GM12878 (cell line): ENCODE results near the gene SLC3A2. TPM values are rescaled to one million over a fixed set of nuclear protein-coding genes. Genes with fewer than 3 reads are reported as not detected.
"Not testable (repeated sequence)": the region's sequence is repeated elsewhere in the genome, so short reads cannot be mapped to it uniquely, and the experiment has no call there.

Source experiments
- ATAC-seq: fragments of 200-7000 bp; cut with Tn5 transposase; 3 replicates; pipeline ENCODE4 v1.9.1; 2020; ENCODE audit warnings: mild to moderate bottlenecking, moderate library complexity
- BruUV-seq: library from RNA; stranded (reverse); fragments of 400-500 nt; replicated peaks from 2 replicates; lab custom pipeline; 2021; lab: Mats Ljungman, UMichigan
- CTCF ChIA-PET: fragments of 300-600 bp; sonication (Branson Sonifier 250); formaldehyde crosslinking; extraction: SDS; loops from one replicate; lab custom pipeline; 2021; ENCODE audit warnings: inconsistent platforms; lab: Yijun Ruan, JAX
- POLR2A ChIA-PET: fragments of 350-600 bp; formaldehyde crosslinking; extraction: SDS; loops from one replicate; lab custom pipeline; 2021; ENCODE audit warnings: inconsistent platforms; lab: Charles Lee
- RAD21 ChIA-PET: fragments of 300-600 bp; sonication (Branson Sonifier 250); formaldehyde crosslinking; loops from one replicate; lab custom pipeline; 2023; ENCODE audit warnings: antibody characterized with exemption; ENCODE audit not compliant: unreplicated experiment; lab: Charles Lee
- SMC1A ChIA-PET: fragments of 300-600 bp; sonication (Branson Sonifier 250); formaldehyde crosslinking; loops from one replicate; lab custom pipeline; 2023; ENCODE audit not compliant: unreplicated experiment, uncharacterized antibody; lab: Charles Lee
- DNase-seq: peaks from one replicate; pipeline ENCODE4 v3.0.0-alpha.2; 2011; ENCODE audit warnings: low read depth, low spot score
- FAIRE-seq: peaks from 3 replicates; lab custom pipeline; 2011; peaks lifted over from hg19 to GRCh38; lab: Jason Lieb, UNC
- H2AFZ ChIP-seq: 2 replicates; pipeline ENCODE4 v1.6.0; 2011; ENCODE audit warnings: low read depth, low read length, control low read depth; ENCODE audit not compliant: control insufficient read depth
- H3K27ac ChIP-seq: 2 replicates; pipeline ENCODE4 v1.5.1; 2011; ENCODE audit warnings: control low read depth; ENCODE audit not compliant: control insufficient read depth, insufficient read depth
- H3K27me3 ChIP-seq, 2 experiments: replicated peaks in 1 of 2; 2 replicates each; pipeline versions ENCODE4 v1.6.0 to v1.6.1; 2011; ENCODE audit warnings: low read length in 1 of 2; ENCODE audit not compliant: control insufficient read depth in 2 of 2, insufficient read depth in 2 of 2
- H3K36me3 ChIP-seq, 2 experiments: 2 replicates each; pipeline ENCODE4 v1.5.1; 2011; ENCODE audit warnings: low read length in 1 of 2; ENCODE audit not compliant: control insufficient read depth in 2 of 2, insufficient read depth in 2 of 2
- H3K4me1 ChIP-seq: 2 replicates; pipeline ENCODE4 v1.6.1; 2011; ENCODE audit warnings: mild to moderate bottlenecking, low read length, moderate library complexity, mixed read lengths; ENCODE audit not compliant: control insufficient read depth, insufficient read depth
- H3K4me2 ChIP-seq: 2 replicates; pipeline ENCODE4 v1.6.0; 2011; ENCODE audit warnings: control low read depth; ENCODE audit not compliant: control insufficient read depth, insufficient read depth
- H3K4me3 ChIP-seq: fragments of 200-600 bp; sonication (generic); 2 replicates; pipeline ENCODE4 v1.5.1; 2016
- H3K79me2 ChIP-seq: 2 replicates; pipeline ENCODE4 v1.6.0; 2011; ENCODE audit warnings: low read length; ENCODE audit not compliant: control insufficient read depth, insufficient read depth
- H3K9ac ChIP-seq: 2 replicates; pipeline ENCODE4 v1.8.0; 2011; ENCODE audit warnings: low read length, control low read depth, mixed read lengths; ENCODE audit not compliant: control insufficient read depth, insufficient read depth
- H3K9me3 ChIP-seq: replicated peaks from 3 replicates; pipeline ENCODE4 v1.5.1; 2011; ENCODE audit warnings: mild to moderate bottlenecking, low read length; ENCODE audit not compliant: control insufficient read depth, insufficient read depth
- H4K20me1 ChIP-seq: 2 replicates; pipeline ENCODE4 v1.6.0; 2011; ENCODE audit not compliant: control insufficient read depth, insufficient read depth
- WGBS: methylation state at CpG from one replicate; pipeline ENCODE4 v1.1.6; 2016; ENCODE audit warnings: low lambda C conversion rate; ENCODE audit not compliant: insufficient replicate concordance, insufficient coverage; ENCODE audit errors: missing lambda C conversion rate; 5-methylcytosine and 5-hydroxymethylcytosine counted together
- in situ Hi-C: fragments of 300-500 bp; cut with MboI; formaldehyde crosslinking; loops from 9 replicates; pipeline ENCODE4 v1.14.3; 2018; ENCODE audit warnings: mixed read lengths
- intact Hi-C: fragments of 100-400 bp; cut with micrococcal nuclease; formaldehyde crosslinking; loops from one replicate; pipeline ENCODE4 v1.14.2; 2022; ENCODE audit not compliant: unreplicated experiment
- polyA plus RNA-seq, 11 experiments: library from polyadenylated mRNA; depleted of rRNA in 4 of 11; unstranded in 6 of 11; stranded (reverse) in 5 of 11; fragments of >200 nt; fragmentation: Nextera tagmentation in 4 of 11; fragmentation: Illumina TruSeq in 1 of 11; extraction: Ambion mirVana in 4 of 11; extraction: Trizol in 1 of 11; gene quantifications; 1 replicate in 1 of 11; 2 replicates in 10 of 11; pipeline versions ENCODE4 v1.2.1 to v1.2.3, GENCODE V29; 2011 to 2016; ENCODE audit warnings: inconsistent platforms in 2 of 11, missing spikeins in 2 of 11, low read depth in 1 of 11
- small RNA-seq: library from RNA; depleted of rRNA; stranded (forward); fragments of <200 nt; gene quantifications from one replicate; pipeline ENCODE3, GENCODE V24; 2014
- total RNA-seq, 4 experiments: library from RNA; depleted of rRNA in 3 of 4; stranded (reverse); fragments of >200 nt in 3 of 4; fragmentation: Illumina TruSeq in 1 of 4; extraction: Trizol in 1 of 4; gene quantifications; 2 replicates each; pipeline versions ENCODE4 v1.2.1 to v1.2.3, GENCODE V29; 2013 to 2021

The SLC3A2 gene
- total and polyA plus RNA-seq, 10 of the 15 experiments (the other 5 are each of a cell fraction or from before 2014, with no cell fraction given) = 6.9 to 158 (median 106) TPM

DNA sequence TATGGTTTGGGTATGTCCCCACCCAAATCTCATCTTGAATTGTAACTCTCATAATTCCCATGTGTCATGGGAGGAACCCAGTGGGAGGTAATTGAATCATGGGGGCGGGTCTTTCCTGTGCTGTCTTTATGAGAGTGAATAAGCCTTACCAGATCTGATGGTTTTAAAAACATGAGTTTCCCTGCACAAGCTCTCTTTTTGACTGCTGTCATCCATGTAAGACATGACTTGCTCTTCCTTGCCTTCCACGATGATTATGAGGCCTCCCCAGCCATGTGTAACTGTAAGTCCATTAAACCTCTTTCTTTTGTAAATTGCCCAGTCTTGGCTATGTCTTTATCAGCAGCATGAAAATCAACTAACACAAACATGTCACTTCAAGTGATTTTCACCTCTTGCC lies 56.8 kb downstream of the SLC3A2 start:
- RAD21 ChIA-PET, BruUV-seq, H3K4me2 ChIP-seq, H3K27me3 ChIP-seq, H2AFZ ChIP-seq, H4K20me1 ChIP-seq, FAIRE-seq, DNase-seq, H3K27ac ChIP-seq, ATAC-seq, SMC1A ChIA-PET, H3K4me1 ChIP-seq, H3K9me3 ChIP-seq, POLR2A ChIA-PET, H3K9ac ChIP-seq, in situ Hi-C loops, intact Hi-C loops, H3K36me3 ChIP-seq, H3K79me2 ChIP-seq, H3K4me3 ChIP-seq: not testable (repeated sequence)
- CTCF ChIA-PET = interaction anchor here (2.4 kb wide), 1 partner anchor 32 kb away, joined by 9 read pairs; no protein-coding TSS in a partner anchor
- 13% methylated on average over 2 of the region's 2 CpGs for WGBS

Small RNA genes within 50 kb of the gene (small RNA-seq; reads per million reads assigned to genes)
- not detected for gene RF00099
- not detected for gene RN7SL259P
- gene SNORD22 = not detected
- not detected for gene SNORD26
- gene SNORD27 = not detected
- not detected for gene SNORD28
- gene SNORD30 = 7,315 reads per million, percentile 100 among the genes with 10 or more reads in this experiment

Other genes with a start within 250 kb of the SLC3A2 start
Only the 7 nearest of the 24 such genes appear.
- gene TMEM179B, start 93.5 kb upstream of the SLC3A2 start, total RNA-seq (2014; rRNA removed) = 49.1 and 49.8 TPM in 2 replicates
- gene TMEM179B, start 93.5 kb upstream of the SLC3A2 start, total RNA-seq (2014; rRNA removed; fragmentation: Illumina TruSeq; extraction: Trizol) = 25.5 and 25.6 TPM in 2 replicates
- gene TMEM179B, start 93.5 kb upstream of the SLC3A2 start, total RNA-seq (2021) = 25.1 and 26.0 TPM in 2 replicates
- gene TMEM179B, start 93.5 kb upstream of the SLC3A2 start, polyA plus RNA-seq (2011; rRNA removed) = 12.4 and 21.7 TPM in 2 replicates
- 34.9 and 36.3 TPM in 2 replicates for gene TMEM179B, start 93.5 kb upstream of the SLC3A2 start, polyA plus RNA-seq (2014; fragmentation: Illumina TruSeq; extraction: Trizol)
- 10 to 100 TPM; 57.8 to 62.8 TPM for gene TMEM179B, start 93.5 kb upstream of the SLC3A2 start, polyA plus RNA-seq (2014; fragmentation: Nextera tagmentation; extraction: Ambion mirVana)
- gene TMEM179B, start 93.5 kb upstream of the SLC3A2 start, polyA plus RNA-seq (2014; rRNA removed) = 32.8 and 46.8 TPM in 2 replicates
- gene TMEM179B, start 93.5 kb upstream of the SLC3A2 start, polyA plus RNA-seq (2016; fragmentation: Nextera tagmentation; extraction: Ambion mirVana) = 10 to 100 TPM; 65.3 to 82.4 TPM
- 21.4 and 25.0 TPM in 2 replicates for gene TMEM223, start 88.9 kb upstream of the SLC3A2 start, total RNA-seq (2014; rRNA removed)
- gene TMEM223, start 88.9 kb upstream of the SLC3A2 start, total RNA-seq (2014; rRNA removed; fragmentation: Illumina TruSeq; extraction: Trizol) = 11.7 and 12.3 TPM in 2 replicates
- 15.3 and 16.4 TPM in 2 replicates for gene TMEM223, start 88.9 kb upstream of the SLC3A2 start, total RNA-seq (2021)
- gene TMEM223, start 88.9 kb upstream of the SLC3A2 start, polyA plus RNA-seq (2011; rRNA removed) = 7.2 and 9.9 TPM in 2 replicates
- gene TMEM223, start 88.9 kb upstream of the SLC3A2 start, polyA plus RNA-seq (2014; fragmentation: Illumina TruSeq; extraction: Trizol) = 9.5 and 11.1 TPM in 2 replicates
- gene TMEM223, start 88.9 kb upstream of the SLC3A2 start, polyA plus RNA-seq (2014; fragmentation: Nextera tagmentation; extraction: Ambion mirVana) = 10 to 100 TPM in 1 of 2 experiments, 1 to 10 TPM in 1; 5.3 to 10.5 TPM
- 24.7 and 27.0 TPM in 2 replicates for gene TMEM223, start 88.9 kb upstream of the SLC3A2 start, polyA plus RNA-seq (2014; rRNA removed)
- gene TMEM223, start 88.9 kb upstream of the SLC3A2 start, polyA plus RNA-seq (2016; fragmentation: Nextera tagmentation; extraction: Ambion mirVana) = 10 to 100 TPM; 32.7 to 33.2 TPM
- 30.6 and 31.8 TPM in 2 replicates for gene NXF1, start 75.5 kb upstream of the SLC3A2 start, total RNA-seq (2014; rRNA removed)
- gene NXF1, start 75.5 kb upstream of the SLC3A2 start, total RNA-seq (2014; rRNA removed; fragmentation: Illumina TruSeq; extraction: Trizol) = 22.4 and 28.0 TPM in 2 replicates
- gene NXF1, start 75.5 kb upstream of the SLC3A2 start, total RNA-seq (2021) = 51.8 and 56.2 TPM in 2 replicates
- gene NXF1, start 75.5 kb upstream of the SLC3A2 start, polyA plus RNA-seq (2011; rRNA removed) = 8.9 and 20.7 TPM in 2 replicates
- 74.9 and 84.9 TPM in 2 replicates for gene NXF1, start 75.5 kb upstream of the SLC3A2 start, polyA plus RNA-seq (2014; fragmentation: Illumina TruSeq; extraction: Trizol)
- gene NXF1, start 75.5 kb upstream of the SLC3A2 start, polyA plus RNA-seq (2014; fragmentation: Nextera tagmentation; extraction: Ambion mirVana) = 10 to 100 TPM; 23.4 to 37.5 TPM
- gene NXF1, start 75.5 kb upstream of the SLC3A2 start, polyA plus RNA-seq (2014; rRNA removed) = 43.7 and 64.1 TPM in 2 replicates
- gene NXF1, start 75.5 kb upstream of the SLC3A2 start, polyA plus RNA-seq (2016; fragmentation: Nextera tagmentation; extraction: Ambion mirVana) = 10 to 100 TPM; 71.7 to 75.5 TPM
- gene STX5, start 48.8 kb upstream of the SLC3A2 start, total RNA-seq (2014; rRNA removed) = 32.3 and 35.4 TPM in 2 replicates
- 23.5 and 24.8 TPM in 2 replicates for gene STX5, start 48.8 kb upstream of the SLC3A2 start, total RNA-seq (2014; rRNA removed; fragmentation: Illumina TruSeq; extraction: Trizol)
- gene STX5, start 48.8 kb upstream of the SLC3A2 start, total RNA-seq (2021) = 28.6 and 33.5 TPM in 2 replicates
- gene STX5, start 48.8 kb upstream of the SLC3A2 start, polyA plus RNA-seq (2011; rRNA removed) = 22.1 and 30.0 TPM in 2 replicates
- gene STX5, start 48.8 kb upstream of the SLC3A2 start, polyA plus RNA-seq (2014; fragmentation: Illumina TruSeq; extraction: Trizol) = 25.0 and 30.7 TPM in 2 replicates
- gene STX5, start 48.8 kb upstream of the SLC3A2 start, polyA plus RNA-seq (2014; fragmentation: Nextera tagmentation; extraction: Ambion mirVana) = 1 to 10 TPM; 3.8 to 4.5 TPM
- 31.1 and 32.8 TPM in 2 replicates for gene STX5, start 48.8 kb upstream of the SLC3A2 start, polyA plus RNA-seq (2014; rRNA removed)
- gene STX5, start 48.8 kb upstream of the SLC3A2 start, polyA plus RNA-seq (2016; fragmentation: Nextera tagmentation; extraction: Ambion mirVana) = 10 to 100 TPM; 21.6 to 21.9 TPM
- gene TEX54, start 48.1 kb upstream of the SLC3A2 start, total RNA-seq (2014; rRNA removed) = 0.68 TPM in 1 of 2 replicates, not detected in the other
- gene TEX54, start 48.1 kb upstream of the SLC3A2 start, total RNA-seq (2014; rRNA removed; fragmentation: Illumina TruSeq; extraction: Trizol) = not detected in 2 replicates
- not detected in 2 replicates for gene TEX54, start 48.1 kb upstream of the SLC3A2 start, total RNA-seq (2021)
- not detected in 2 replicates for gene TEX54, start 48.1 kb upstream of the SLC3A2 start, polyA plus RNA-seq (2011; rRNA removed)
- not detected in 2 replicates for gene TEX54, start 48.1 kb upstream of the SLC3A2 start, polyA plus RNA-seq (2014; fragmentation: Illumina TruSeq; extraction: Trizol)
- gene TEX54, start 48.1 kb upstream of the SLC3A2 start, polyA plus RNA-seq (2014; fragmentation: Nextera tagmentation; extraction: Ambion mirVana) = not detected
- gene TEX54, start 48.1 kb upstream of the SLC3A2 start, polyA plus RNA-seq (2014; rRNA removed) = not detected in 2 replicates
- under 1 TPM; 0.38 to 0.51 TPM for gene TEX54, start 48.1 kb upstream of the SLC3A2 start, polyA plus RNA-seq (2016; fragmentation: Nextera tagmentation; extraction: Ambion mirVana)
- 101 and 103 TPM in 2 replicates for gene WDR74, start 41.3 kb upstream of the SLC3A2 start, total RNA-seq (2014; rRNA removed)
- 54.4 and 58.0 TPM in 2 replicates for gene WDR74, start 41.3 kb upstream of the SLC3A2 start, total RNA-seq (2014; rRNA removed; fragmentation: Illumina TruSeq; extraction: Trizol)
- gene WDR74, start 41.3 kb upstream of the SLC3A2 start, total RNA-seq (2021) = 63.8 and 72.3 TPM in 2 replicates
- 36.2 and 54.3 TPM in 2 replicates for gene WDR74, start 41.3 kb upstream of the SLC3A2 start, polyA plus RNA-seq (2011; rRNA removed)
- 34.5 and 54.3 TPM in 2 replicates for gene WDR74, start 41.3 kb upstream of the SLC3A2 start, polyA plus RNA-seq (2014; fragmentation: Illumina TruSeq; extraction: Trizol)
- 10 to 100 TPM; 18.2 to 54.5 TPM for gene WDR74, start 41.3 kb upstream of the SLC3A2 start, polyA plus RNA-seq (2014; fragmentation: Nextera tagmentation; extraction: Ambion mirVana)
- gene WDR74, start 41.3 kb upstream of the SLC3A2 start, polyA plus RNA-seq (2014; rRNA removed) = 86.6 and 99.0 TPM in 2 replicates
- gene WDR74, start 41.3 kb upstream of the SLC3A2 start, polyA plus RNA-seq (2016; fragmentation: Nextera tagmentation; extraction: Ambion mirVana) = 10 to 100 TPM; 63.4 to 74.4 TPM
- not detected in 2 replicates for gene CHRM1, start 40.5 kb downstream of the SLC3A2 start, total RNA-seq (2014; rRNA removed)
- not detected in 2 replicates for gene CHRM1, start 40.5 kb downstream of the SLC3A2 start, total RNA-seq (2014; rRNA removed; fragmentation: Illumina TruSeq; extraction: Trizol)
- gene CHRM1, start 40.5 kb downstream of the SLC3A2 start, total RNA-seq (2021) = not detected in 2 replicates
- gene CHRM1, start 40.5 kb downstream of the SLC3A2 start, polyA plus RNA-seq (2011; rRNA removed) = not detected in 2 replicates
- not detected in 2 replicates for gene CHRM1, start 40.5 kb downstream of the SLC3A2 start, polyA plus RNA-seq (2014; fragmentation: Illumina TruSeq; extraction: Trizol)
- gene CHRM1, start 40.5 kb downstream of the SLC3A2 start, polyA plus RNA-seq (2014; fragmentation: Nextera tagmentation; extraction: Ambion mirVana) = not detected
- not detected in 2 replicates for gene CHRM1, start 40.5 kb downstream of the SLC3A2 start, polyA plus RNA-seq (2014; rRNA removed)
- not detected for gene CHRM1, start 40.5 kb downstream of the SLC3A2 start, polyA plus RNA-seq (2016; fragmentation: Nextera tagmentation; extraction: Ambion mirVana)